ENCODE data around the gene MICAL2. TPM values are rescaled to one million over a fixed set of nuclear protein-coding genes. Genes with fewer than 3 reads are reported as not detected.

Gene MICAL2
- total RNA-seq, 1 experiment from 2014 or later: 151 TPM

DNA sequence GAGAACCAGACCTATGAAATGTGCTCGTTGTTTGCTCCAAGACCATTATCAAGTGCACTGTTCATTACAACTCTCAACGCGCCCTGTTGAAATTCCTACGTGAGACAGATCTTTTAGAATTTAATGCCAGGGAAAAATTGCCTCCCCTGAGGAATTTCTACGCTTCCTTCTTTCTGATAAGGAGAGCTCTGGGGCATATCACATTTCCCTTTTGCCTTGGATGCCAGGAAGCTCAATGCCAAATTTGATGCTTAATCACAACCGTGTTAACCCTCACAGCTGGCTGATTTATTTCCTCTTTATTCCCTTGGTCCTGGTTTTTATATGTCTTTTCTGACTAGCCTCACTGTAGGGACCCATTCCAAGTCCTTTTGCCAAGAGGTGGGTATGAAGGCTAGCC is 109.4 kb downstream of the MICAL2 start:
- Mint-ChIP-seq H3K27ac (ENCODE audit: low read depth, unreplicated experiment) (no peak overlapping the region), H3K9me3 (ENCODE audit: unreplicated experiment) (no peaks in the 10 kb centered on the region), H3K4me3 (ENCODE audit: unreplicated experiment) (no peak overlapping the region), H3K4me1 (ENCODE audit: insufficient read depth, unreplicated experiment) (peaks cover 24% of the 10 kb centered on the region), H3K36me3 (ENCODE audit: insufficient read depth, unreplicated experiment) (peaks cover 50% of the 10 kb centered on the region), H3K27me3 (ENCODE audit: insufficient read depth, unreplicated experiment) (no peaks in the 10 kb centered on the region)
- TF ChIP-seq, protein P1, sequence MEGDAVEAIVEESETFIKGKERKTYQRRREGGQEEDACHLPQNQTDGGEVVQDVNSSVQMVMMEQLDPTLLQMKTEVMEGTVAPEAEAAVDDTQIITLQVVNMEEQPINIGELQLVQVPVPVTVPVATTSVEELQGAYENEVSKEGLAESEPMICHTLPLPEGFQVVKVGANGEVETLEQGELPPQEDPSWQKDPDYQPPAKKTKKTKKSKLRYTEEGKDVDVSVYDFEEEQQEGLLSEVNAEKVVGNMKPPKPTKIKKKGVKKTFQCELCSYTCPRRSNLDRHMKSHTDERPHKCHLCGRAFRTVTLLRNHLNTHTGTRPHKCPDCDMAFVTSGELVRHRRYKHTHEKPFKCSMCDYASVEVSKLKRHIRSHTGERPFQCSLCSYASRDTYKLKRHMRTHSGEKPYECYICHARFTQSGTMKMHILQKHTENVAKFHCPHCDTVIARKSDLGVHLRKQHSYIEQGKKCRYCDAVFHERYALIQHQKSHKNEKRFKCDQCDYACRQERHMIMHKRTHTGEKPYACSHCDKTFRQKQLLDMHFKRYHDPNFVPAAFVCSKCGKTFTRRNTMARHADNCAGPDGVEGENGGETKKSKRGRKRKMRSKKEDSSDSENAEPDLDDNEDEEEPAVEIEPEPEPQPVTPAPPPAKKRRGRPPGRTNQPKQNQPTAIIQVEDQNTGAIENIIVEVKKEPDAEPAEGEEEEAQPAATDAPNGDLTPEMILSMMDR (IDR thresholded peaks at IDR 0.05; ENCODE audit: unreplicated experiment): no peak
- intact Hi-C loops (cut with micrococcal nuclease): no loop called here
- ChIA-PET CTCF (interaction anchor here (0.6 to 1.3 kb wide), 5 partner anchors 9 to 78 kb away, joined by 3 to 4 read pairs (median 3); no protein-coding TSS in a partner anchor), POLR2A (interaction anchor here (0.6 to 0.7 kb wide), 2 partner anchors 22 to 1039 kb away, joined by 3 read pairs; no protein-coding TSS in a partner anchor)
- DNase-seq (ENCODE audit: unreplicated experiment): no peak
- no TSS peak for BruUV-seq (replicated peaks)

DNA sequence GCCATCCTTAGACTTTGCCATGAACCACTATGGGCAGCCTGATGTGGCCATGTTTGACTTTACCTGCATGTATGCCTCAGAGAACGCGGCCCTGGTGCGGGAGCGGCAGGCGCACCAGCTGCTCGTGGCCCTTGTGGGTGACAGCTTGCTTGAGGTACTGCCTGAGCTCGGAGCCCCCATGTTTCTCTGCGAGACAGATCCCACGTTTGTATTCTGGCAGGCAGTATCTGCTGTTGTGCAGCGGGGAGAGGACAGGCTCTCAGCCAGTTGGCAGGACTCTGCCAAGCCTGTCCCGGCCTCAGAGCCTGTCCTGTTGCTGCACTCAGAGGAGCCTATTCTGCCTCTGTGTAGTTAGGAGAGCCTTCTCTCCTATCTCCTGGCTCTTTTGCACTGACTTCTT is 109.9 kb downstream of the MICAL2 start:
- intact Hi-C loops (cut with micrococcal nuclease): no loop called here
- POLR2A ChIA-PET: interaction anchor here (0.6 to 0.7 kb wide), 2 partner anchors 23 to 1039 kb away, joined by 3 read pairs; no protein-coding TSS in a partner anchor
- TF ChIP-seq, protein P1 (IDR thresholded peaks at IDR 0.05; ENCODE audit: unreplicated experiment): no peak
- peaks cover 22% of the 10 kb centered on the region for H3K4me1 Mint-ChIP-seq (ENCODE audit: insufficient read depth, unreplicated experiment)
- no TSS peak for BruUV-seq (replicated peaks)
- no peak for DNase-seq (ENCODE audit: unreplicated experiment)
- no peak overlapping the region for H3K27ac Mint-ChIP-seq (ENCODE audit: low read depth, unreplicated experiment)
- H3K27me3 Mint-ChIP-seq (ENCODE audit: insufficient read depth, unreplicated experiment): no peaks in the 10 kb centered on the region
- no peaks in the 10 kb centered on the region for H3K9me3 Mint-ChIP-seq (ENCODE audit: unreplicated experiment)
- peaks cover 50% of the 10 kb centered on the region for H3K36me3 Mint-ChIP-seq (ENCODE audit: insufficient read depth, unreplicated experiment)
- CTCF ChIA-PET: interaction anchor here (1.0 to 1.3 kb wide), 4 partner anchors 10 to 61 kb away, joined by 3 read pairs; no protein-coding TSS in a partner anchor
- no peak overlapping the region for H3K4me3 Mint-ChIP-seq (ENCODE audit: unreplicated experiment)

DNA sequence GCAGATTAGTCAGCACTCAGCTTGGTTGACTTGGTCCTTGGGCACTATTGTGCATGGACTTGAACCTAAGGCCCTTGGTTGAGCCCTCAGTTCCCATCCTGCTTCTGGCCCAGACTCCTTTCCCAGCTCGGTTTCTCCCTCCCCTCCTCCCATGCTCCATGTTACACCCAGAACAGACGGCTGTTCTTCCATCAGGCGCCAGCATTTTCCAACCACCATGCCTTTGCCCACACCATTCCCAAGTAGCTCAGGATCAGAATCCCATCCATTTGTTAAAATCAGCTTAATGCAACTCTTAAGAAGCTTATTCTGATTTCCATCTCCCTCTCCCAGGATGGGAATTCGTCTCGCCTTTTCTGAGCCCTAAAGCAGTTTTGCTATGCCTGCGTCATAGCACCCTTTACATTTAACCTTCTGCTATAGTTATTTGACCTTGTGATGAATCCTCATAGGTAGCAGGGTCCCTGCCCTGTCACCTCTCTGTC is 110.7 kb downstream of the MICAL2 start:
- no peak overlapping the region for H3K27ac Mint-ChIP-seq (ENCODE audit: low read depth, unreplicated experiment)

DNA sequence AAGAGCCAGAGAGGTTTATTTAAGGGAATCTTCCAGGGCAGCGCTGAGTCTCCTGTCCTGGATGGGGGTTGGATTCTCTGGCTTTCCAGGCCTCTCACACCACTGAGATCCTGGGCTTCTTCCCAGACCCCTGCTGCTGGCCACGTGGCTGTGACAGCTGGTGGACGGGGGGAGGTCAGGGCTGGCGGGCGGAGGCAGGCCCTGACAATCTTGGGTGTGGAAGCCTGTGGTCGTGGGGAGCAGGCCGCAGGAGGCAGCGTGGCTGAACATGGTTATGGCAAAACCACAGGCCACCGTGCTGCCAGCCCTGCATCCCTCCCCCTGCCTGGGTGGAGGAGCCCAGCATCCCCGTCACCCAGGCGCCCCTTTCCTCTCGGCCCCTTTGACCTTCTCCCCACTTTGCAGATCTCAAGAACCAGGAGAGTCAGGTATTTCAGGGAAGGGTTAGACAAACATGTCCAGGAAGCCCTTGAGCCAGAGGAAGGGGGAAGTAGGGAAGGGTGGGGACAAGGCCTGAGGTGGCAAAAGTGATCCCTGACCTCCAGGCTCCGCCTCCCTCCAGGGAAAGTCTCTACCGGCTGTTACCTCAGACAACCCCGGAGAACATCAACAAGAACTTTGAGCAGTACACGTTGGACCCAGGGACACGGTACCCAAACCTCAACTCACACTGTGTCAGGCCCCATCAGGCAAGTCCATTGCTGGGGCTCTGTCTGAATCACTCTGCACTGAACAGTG is 111.8 kb downstream of the MICAL2 start:
- no peak for DNase-seq (ENCODE audit: unreplicated experiment)
- intact Hi-C loops (cut with micrococcal nuclease): no loop called here
- no TSS peak for BruUV-seq (replicated peaks)
- no peak overlapping the region for H3K27ac Mint-ChIP-seq (ENCODE audit: low read depth, unreplicated experiment)
- H3K36me3 Mint-ChIP-seq (ENCODE audit: insufficient read depth, unreplicated experiment): peaks cover 55% of the 10 kb centered on the region
- ChIA-PET POLR2A (interaction anchor here (0.6 kb wide), 1 partner anchor 14 kb away, joined by 3 read pairs; no protein-coding TSS in a partner anchor), CTCF (interaction anchor here (0.7 to 1.9 kb wide), 2 partner anchors 14 to 1068 kb away, joined by 3 to 8 read pairs; no protein-coding TSS in a partner anchor)
- no peaks in the 10 kb centered on the region for H3K27me3 Mint-ChIP-seq (ENCODE audit: insufficient read depth, unreplicated experiment)
- peaks cover 20% of the 10 kb centered on the region for H3K4me1 Mint-ChIP-seq (ENCODE audit: insufficient read depth, unreplicated experiment)
- no peak overlapping the region for H3K4me3 Mint-ChIP-seq (ENCODE audit: unreplicated experiment)
- TF ChIP-seq, protein P1 (IDR thresholded peaks at IDR 0.05; ENCODE audit: unreplicated experiment): no peak
- no peaks in the 10 kb centered on the region for H3K9me3 Mint-ChIP-seq (ENCODE audit: unreplicated experiment)

More for the DNA sequence above, 110.7 kb downstream of the MICAL2 start:
- ChIA-PET CTCF (interaction anchor here (0.6 to 0.9 kb wide), 2 partner anchors 16 to 65 kb away, joined by 3 read pairs; no protein-coding TSS in a partner anchor), POLR2A (no interaction called here)
- Mint-ChIP-seq H3K27me3 (ENCODE audit: insufficient read depth, unreplicated experiment) (no peaks in the 10 kb centered on the region), H3K4me3 (ENCODE audit: unreplicated experiment) (no peak overlapping the region), H3K4me1 (ENCODE audit: insufficient read depth, unreplicated experiment) (peaks cover 20% of the 10 kb centered on the region), H3K36me3 (ENCODE audit: insufficient read depth, unreplicated experiment) (peaks cover 50% of the 10 kb centered on the region), H3K9me3 (ENCODE audit: unreplicated experiment) (no peaks in the 10 kb centered on the region)
- intact Hi-C loops (cut with micrococcal nuclease): no loop called here
- no TSS peak for BruUV-seq (replicated peaks)
- no peak for DNase-seq (ENCODE audit: unreplicated experiment)
- TF ChIP-seq, protein P1 (IDR thresholded peaks at IDR 0.05; ENCODE audit: unreplicated experiment): no peak

Measured in MCF 10A (cell line).